GM12891 (cell line): ENCODE measurements around the gene EGFR.
A peak's percentile ranks its signal among the peaks of the same experiment; 100 is the strongest.

Source experiments
- DNase-seq: peaks from one replicate; pipeline ENCODE4 v3.0.0; 2011; ENCODE audit warnings: low spot score; ENCODE audit not compliant: insufficient read length
- FAIRE-seq: peaks from 2 replicates; lab custom pipeline; 2011; peaks lifted over from hg19 to GRCh38; lab: Jason Lieb, UNC
- PAX5 ChIP-seq: IDR thresholded peaks from 2 replicates; pipeline ENCODE4 v1.6.1; 2011; ENCODE audit warnings: low read length, moderate library complexity, mild to moderate bottlenecking; ENCODE audit not compliant: insufficient read depth, severe bottlenecking
- POLR2A ChIP-seq: IDR thresholded peaks from 2 replicates; pipeline ENCODE4 v1.6.1; 2011; ENCODE audit warnings: low read depth, low read length, control low read depth
- POLR2AphosphoS5 ChIP-seq: IDR thresholded peaks from 2 replicates; pipeline ENCODE4 v1.6.1; 2011; ENCODE audit warnings: low read depth, low read length, control low read depth
- POU2F2 ChIP-seq: IDR thresholded peaks from 2 replicates; pipeline ENCODE4 v1.6.1; 2011; ENCODE audit warnings: low read depth, mild to moderate bottlenecking, control low read depth, low read length, moderate library complexity
- SPI1 ChIP-seq: IDR thresholded peaks from 2 replicates; pipeline ENCODE4 v1.6.1; 2011; ENCODE audit warnings: low read depth, low read length, control low read depth
- TAF1 ChIP-seq: IDR thresholded peaks from 2 replicates; pipeline ENCODE4 v1.6.1; 2011; ENCODE audit warnings: low read depth, low read length, control low read depth

Gene EGFR

GRCh38 chr7:55191161-55191925, 172.5 kb downstream of the EGFR start:
- FAIRE-seq: no peak
- DNase-seq: no peak
- TF ChIP-seq SPI1 (no peak), POU2F2 (no peak)

- FAIRE-seq: no peak
- no peak for DNase-seq
- TF ChIP-seq POLR2A: no peak
- TF ChIP-seq TAF1: no peak
- TF ChIP-seq POLR2AphosphoS5: no peak
- no peak for TF ChIP-seq SPI1
- TF ChIP-seq PAX5: no peak
- TF ChIP-seq POU2F2: no peak
Measured at GRCh38 chr7:55191926-55192692, 173.3 kb downstream of the EGFR start.

DNA sequence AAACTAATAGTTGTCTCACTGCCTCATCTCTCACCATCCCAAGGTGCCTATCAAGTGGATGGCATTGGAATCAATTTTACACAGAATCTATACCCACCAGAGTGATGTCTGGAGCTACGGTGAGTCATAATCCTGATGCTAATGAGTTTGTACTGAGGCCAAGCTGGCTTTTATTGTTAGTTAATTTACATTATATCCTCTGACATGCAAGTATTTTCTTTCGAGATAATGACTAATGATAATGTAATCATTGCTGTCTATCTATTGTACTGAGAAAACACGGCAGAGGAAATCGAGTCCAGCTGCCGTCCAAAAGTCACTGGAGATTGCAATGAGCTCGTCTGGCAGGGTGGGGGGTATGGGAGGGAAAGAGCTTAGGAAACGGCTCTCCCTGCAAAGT, 173.9 kb downstream of the EGFR start:
- DNase-seq (no peak), FAIRE-seq (no peak)
- TF ChIP-seq POLR2AphosphoS5 (no peak), PAX5 (no peak), TAF1 (no peak), SPI1 (no peak), POU2F2 (no peak), POLR2A (no peak)

- TF ChIP-seq POLR2AphosphoS5 (no peak), SPI1 (no peak), TAF1 (no peak), POLR2A (no peak), POU2F2 (no peak), PAX5 (no peak)
- no peak for DNase-seq
- no peak for FAIRE-seq
Measured at GRCh38 chr7:55193245-55193644, 174.4 kb downstream of the EGFR start.

- TF ChIP-seq PAX5: no peak
- no peak for TF ChIP-seq POLR2AphosphoS5
- FAIRE-seq (no peak), DNase-seq (no peak)
Measured at GRCh38 chr7:55194522-55194921, 175.7 kb downstream of the EGFR start.

- DNase-seq (no peak), FAIRE-seq (no peak)
Measured at GRCh38 chr7:55198634-55199392, 180.0 kb downstream of the EGFR start.

DNA sequence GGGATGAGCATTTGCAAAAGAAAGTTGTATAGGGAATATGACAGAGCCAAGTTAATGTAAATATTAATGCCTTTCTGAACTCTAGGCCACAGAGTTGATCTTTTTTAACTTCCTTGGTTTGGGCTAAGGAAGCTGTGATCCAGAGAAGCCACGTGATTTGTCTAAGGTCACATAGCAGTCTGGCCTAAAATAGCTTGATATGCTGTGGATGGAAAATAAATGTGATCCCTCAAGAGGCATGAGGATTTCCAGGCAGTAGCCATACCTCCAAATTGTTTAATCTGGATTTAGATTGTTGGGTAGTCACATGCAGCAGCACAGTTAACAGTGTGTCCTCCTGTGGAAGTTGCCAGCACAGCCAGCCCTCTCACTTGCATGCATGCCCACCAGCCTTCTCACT, 180.6 kb downstream of the EGFR start:
- TF ChIP-seq PAX5 (no peak), SPI1 (no peak), POU2F2 (no peak), POLR2A (no peak), TAF1 (no peak), POLR2AphosphoS5 (no peak)
- DNase-seq: no peak
- no peak for FAIRE-seq

More at GRCh38 chr7:55198634-55199392, 180.0 kb downstream of the EGFR start:
- TF ChIP-seq POLR2AphosphoS5 (no peak), TAF1 (no peak), SPI1 (no peak), PAX5 (no peak), POU2F2 (no peak)

GRCh38 chr7:55200441-55200840, 181.6 kb downstream of the EGFR start:
- FAIRE-seq: no peak
- TF ChIP-seq POLR2AphosphoS5 (no peak), TAF1 (no peak), POLR2A (no peak), PAX5 (no peak), SPI1 (no peak), POU2F2 (no peak)
- no peak for DNase-seq

GRCh38 chr7:55202150-55202913, 183.5 kb downstream of the EGFR start:
- FAIRE-seq (no peak), DNase-seq (no peak)
- TF ChIP-seq TAF1 (no peak), POLR2A (no peak), SPI1 (no peak), POU2F2 (no peak), PAX5 (no peak), POLR2AphosphoS5 (no peak)

DNA sequence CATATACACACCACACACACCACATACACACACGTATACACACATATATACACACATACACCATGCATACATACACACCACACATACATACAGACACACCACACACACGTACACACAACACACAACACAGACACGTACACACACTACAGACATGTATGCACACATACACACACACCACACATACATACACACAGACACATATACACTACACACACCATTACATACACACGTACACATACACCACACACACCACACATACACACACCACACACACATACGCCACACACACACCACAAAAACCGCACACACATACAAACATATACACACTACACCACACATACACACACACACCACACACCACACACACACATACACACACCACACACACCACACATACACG, 184.5 kb downstream of the EGFR start:
- TF ChIP-seq PAX5 (no peak), POLR2AphosphoS5 (no peak), POU2F2 (no peak), TAF1 (no peak), SPI1 (no peak), POLR2A (no peak)
- FAIRE-seq (peak; percentile 83), DNase-seq (no peak)
